ENCODE measurements around the gene HHIPL1.

The HHIPL1 gene

DNA sequence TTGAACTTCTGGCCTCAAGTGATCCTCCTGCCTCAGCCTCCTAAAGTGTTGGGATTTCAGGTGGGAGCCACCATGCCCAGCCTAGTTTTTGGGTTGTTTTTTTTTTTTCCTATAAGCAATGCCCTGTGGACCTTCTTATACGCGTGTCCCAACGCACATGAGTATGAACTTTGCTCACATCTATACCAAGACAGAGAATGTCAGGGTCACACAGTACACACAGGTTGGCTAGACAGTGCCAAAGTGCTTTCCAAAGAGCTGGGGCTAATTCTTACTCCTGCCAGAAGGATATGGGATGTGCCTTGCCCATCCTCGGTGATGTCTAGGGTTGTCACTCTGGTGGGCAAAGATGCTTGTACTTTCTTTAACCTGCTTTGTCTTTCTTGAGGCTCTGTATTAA lies 33.3 kb upstream of the HHIPL1 start:
- TF ChIP-seq, protein P1, sequence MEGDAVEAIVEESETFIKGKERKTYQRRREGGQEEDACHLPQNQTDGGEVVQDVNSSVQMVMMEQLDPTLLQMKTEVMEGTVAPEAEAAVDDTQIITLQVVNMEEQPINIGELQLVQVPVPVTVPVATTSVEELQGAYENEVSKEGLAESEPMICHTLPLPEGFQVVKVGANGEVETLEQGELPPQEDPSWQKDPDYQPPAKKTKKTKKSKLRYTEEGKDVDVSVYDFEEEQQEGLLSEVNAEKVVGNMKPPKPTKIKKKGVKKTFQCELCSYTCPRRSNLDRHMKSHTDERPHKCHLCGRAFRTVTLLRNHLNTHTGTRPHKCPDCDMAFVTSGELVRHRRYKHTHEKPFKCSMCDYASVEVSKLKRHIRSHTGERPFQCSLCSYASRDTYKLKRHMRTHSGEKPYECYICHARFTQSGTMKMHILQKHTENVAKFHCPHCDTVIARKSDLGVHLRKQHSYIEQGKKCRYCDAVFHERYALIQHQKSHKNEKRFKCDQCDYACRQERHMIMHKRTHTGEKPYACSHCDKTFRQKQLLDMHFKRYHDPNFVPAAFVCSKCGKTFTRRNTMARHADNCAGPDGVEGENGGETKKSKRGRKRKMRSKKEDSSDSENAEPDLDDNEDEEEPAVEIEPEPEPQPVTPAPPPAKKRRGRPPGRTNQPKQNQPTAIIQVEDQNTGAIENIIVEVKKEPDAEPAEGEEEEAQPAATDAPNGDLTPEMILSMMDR (IDR thresholded peaks at IDR 0.05; ENCODE audit: extremely low read depth, insufficient read depth, missing control alignments): no peak
- no peak for DNase-seq (ENCODE audit: low spot score)
- in situ Hi-C loops (cut with MboI; ENCODE audit: low pct_unique_long_range_greater_than_20kb, low sequenced_read_pairs, unreplicated experiment): no loop called here

GRCh38 chr14:99612071-99612737 lies 32.7 kb upstream of the HHIPL1 start:
- DNase-seq (ENCODE audit: low spot score): no peak
- TF ChIP-seq, protein P1 (IDR thresholded peaks at IDR 0.05; ENCODE audit: extremely low read depth, insufficient read depth, missing control alignments): no peak
- in situ Hi-C loops (cut with MboI; ENCODE audit: low pct_unique_long_range_greater_than_20kb, low sequenced_read_pairs, unreplicated experiment): no loop called here

DNA sequence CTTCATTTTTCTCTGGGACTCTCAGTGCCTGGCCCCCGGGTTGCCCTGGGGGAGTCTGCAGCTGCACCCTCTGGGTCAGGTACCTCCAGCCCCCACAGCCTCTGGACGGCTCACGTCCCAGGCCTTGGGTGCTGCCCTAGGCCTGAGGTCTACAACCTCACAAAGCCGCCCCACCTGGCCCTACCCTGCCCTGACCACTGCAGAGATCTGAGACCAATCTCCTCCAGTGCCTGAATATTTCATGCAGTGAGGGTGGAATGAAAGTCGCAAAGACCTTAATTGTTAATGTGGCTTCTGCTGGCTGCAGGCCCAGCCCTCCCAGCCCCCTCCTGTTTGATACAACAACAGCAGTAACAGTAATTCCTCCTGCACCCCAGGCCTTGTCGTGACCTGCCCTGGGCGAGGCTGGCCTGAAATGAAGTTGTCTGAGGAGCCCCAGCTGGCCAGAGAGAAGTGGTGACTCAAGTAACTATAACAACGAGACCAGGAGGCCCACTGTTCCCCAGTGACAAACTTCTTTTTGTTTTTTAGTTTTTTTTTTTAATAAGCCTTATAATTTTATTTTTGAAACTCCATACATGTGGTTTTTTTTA lies 32.1 kb upstream of the HHIPL1 start:
- in situ Hi-C loops (cut with MboI; ENCODE audit: low pct_unique_long_range_greater_than_20kb, low sequenced_read_pairs, unreplicated experiment): no loop called here

GRCh38 chr14:99615497-99616157 lies 29.3 kb upstream of the HHIPL1 start:
- DNase-seq (ENCODE audit: low spot score): no peak
- TF ChIP-seq, protein P1 (IDR thresholded peaks at IDR 0.05; ENCODE audit: extremely low read depth, insufficient read depth, missing control alignments): no peak
- in situ Hi-C loops (cut with MboI; ENCODE audit: low pct_unique_long_range_greater_than_20kb, low sequenced_read_pairs, unreplicated experiment): no loop called here

More for the DNA sequence above, 32.1 kb upstream of the HHIPL1 start:
- DNase-seq (ENCODE audit: low spot score): no peak
- TF ChIP-seq, protein P1 (IDR thresholded peaks at IDR 0.05; ENCODE audit: extremely low read depth, insufficient read depth, missing control alignments): no peak

DNA sequence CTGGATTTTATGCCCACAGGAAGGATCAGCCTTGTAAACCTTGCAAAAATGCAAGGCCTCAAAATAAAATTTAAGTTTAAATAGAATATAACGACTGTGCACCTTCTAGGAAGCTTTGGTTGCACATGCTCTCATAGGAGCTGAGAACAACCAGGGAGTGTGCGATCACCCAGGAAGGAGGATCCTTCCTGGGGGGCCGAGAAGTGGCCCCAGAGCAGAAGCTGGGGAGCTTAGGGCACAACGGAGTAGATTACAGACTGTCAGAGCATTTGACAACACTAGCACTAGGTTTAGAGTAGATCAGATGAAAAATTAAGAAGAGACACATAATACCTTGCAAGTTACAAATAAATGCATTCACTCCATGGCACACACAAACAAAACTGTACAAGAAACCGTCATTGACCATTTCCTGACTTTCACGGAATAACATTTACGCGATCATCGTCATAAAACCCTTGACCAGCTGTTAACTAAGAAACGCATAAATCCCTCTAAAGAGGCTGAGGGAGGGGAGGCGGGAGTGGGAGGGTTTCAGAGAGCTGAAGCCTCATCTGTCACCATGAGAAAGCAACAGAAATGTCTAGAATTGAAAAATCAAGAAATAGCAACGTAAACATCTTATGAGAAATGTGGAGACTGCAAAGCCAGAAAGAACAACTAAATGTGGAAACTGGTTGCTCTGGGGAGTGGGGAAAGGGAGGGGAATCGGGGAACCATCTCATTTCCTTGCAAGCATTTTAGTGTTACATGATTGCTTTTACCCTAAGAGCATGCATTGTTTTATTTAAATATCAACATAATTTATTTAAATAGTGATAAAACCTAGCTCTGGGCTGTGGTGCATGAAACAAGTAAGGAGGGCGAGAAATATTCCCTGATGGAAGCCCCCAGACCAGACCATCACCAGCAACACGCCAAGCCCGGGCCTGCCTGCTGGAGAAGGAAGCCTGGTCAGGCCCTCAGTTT lies 27.8 kb upstream of the HHIPL1 start:
- DNase-seq (ENCODE audit: low spot score): no peak
- in situ Hi-C loops (cut with MboI; ENCODE audit: low pct_unique_long_range_greater_than_20kb, low sequenced_read_pairs, unreplicated experiment): no loop called here
- TF ChIP-seq, protein P1 (IDR thresholded peaks at IDR 0.05; ENCODE audit: extremely low read depth, insufficient read depth, missing control alignments): no peak

All from GM13977 (cell line).